ENCODE results near the gene TRIP13.
"Not testable (repeated sequence)": the region's sequence is repeated elsewhere in the genome, so short reads cannot be mapped to it uniquely, and the experiment has no call there.

TRIP13 gene

DNA sequence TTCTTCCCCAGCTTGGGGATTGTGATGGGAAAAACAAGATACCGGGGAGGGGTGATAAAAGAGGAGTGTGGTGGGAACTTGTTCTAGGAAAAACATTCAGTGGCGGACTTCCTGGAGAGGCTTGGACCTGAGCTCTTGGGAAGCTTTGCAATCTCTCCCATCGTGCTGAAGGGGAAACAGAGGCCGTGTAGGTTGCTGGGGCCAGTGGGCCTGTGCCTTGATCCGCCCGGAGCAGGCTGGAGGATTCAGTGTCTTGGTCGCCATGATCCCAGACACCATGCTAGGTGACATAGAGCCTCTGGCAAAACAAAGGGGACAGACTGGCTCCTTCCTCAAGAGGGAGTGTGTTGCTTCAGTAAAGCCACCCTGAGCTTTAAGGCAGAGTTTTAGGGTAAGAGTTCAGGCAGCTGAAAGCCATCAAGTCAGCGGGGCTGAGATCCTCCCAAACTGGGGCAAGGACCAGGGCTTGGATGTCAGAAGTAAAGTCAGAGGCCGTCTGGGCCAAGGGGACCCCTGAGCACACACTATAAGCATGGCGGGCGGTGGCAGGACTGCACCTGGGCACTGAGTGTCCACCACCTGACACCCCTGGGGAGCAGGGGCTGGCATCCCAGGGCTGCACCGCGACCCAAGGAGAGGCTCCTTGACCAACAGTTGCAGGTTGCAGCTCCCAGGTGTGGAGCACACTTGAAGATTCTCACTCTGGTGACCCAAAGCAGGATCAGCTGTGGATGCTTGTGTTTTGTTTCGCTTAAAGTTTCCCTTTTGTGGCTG is 44.7 kb downstream of the TRIP13 start:
- DNase-seq (ENCODE audit: low read depth): no peak

DNA sequence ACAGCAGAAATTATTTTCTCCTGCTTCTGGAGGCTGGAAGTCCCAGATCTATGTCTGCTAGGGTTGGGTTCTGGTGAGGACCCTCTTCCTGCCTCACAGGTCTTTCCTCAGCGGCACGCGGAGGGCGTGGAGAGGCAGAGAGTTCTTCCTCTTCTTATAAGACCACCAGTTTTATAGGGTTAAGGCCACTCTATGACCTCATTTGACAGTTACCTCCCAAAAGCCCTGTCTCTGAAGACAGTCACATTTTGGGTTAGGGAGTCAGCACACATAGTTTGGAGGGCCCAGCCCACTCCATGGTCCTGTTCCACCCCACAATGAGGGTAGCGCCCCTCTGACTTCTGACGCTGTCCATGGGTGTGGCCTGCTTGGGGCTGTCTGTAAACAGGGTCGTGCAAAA is 46.7 kb downstream of the TRIP13 start:
- DNase-seq (ENCODE audit: low read depth): no peak

DNA sequence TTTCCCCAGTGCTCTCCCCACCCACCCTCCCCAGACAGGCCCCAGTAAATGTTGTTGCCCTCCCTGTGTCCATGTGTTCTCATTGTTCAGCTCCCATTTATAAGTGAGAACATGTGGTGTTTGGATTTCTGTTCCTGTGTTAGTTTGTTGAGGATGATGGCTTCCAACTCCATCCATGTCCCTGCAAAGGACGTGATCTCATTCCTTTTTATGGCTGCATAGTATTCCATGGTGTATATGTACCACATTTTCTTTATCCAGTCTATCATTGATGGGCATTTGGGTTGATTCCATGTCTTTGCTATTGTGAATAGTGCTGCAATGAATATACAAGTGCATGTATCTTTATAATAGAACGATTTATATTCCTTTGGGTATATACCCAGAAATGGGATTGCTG is 48.1 kb downstream of the TRIP13 start:
- not testable (repeated sequence) for DNase-seq (ENCODE audit: low read depth)

DNA sequence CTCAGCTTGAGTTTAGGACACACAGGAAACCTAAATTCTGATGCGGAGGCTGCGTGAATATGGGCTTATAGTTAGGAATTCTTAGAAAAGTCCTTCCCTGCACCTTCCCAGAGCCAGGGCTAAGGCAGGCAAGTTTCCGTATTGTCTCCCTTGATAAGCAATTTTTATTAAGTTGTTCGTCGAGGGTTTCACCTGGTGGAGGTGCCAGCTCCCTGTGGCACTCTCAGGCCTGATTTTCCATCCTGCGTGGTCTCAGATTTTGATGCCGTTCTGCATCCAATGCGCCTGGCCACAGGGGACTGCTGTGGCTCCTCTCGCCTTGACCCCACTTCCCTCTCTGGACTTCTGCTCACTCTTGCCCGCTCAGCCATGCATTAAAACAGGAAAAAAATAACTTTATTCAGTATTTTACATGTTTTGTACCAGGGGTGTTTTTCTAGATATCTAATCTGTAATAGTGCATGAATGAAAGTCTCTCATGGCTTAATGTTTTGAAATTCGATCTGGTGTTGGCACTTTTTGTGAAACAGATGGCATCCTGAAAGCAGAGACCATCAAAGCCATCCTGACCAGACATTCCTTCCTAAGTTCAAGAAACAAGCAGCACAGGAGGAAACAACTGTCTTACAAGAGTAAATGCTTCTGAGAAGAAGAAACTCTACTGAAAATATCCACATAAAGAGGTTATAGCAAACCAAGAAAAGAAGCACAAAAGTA is 50.7 kb downstream of the TRIP13 start:
- no peak for DNase-seq (ENCODE audit: low read depth)

DNA sequence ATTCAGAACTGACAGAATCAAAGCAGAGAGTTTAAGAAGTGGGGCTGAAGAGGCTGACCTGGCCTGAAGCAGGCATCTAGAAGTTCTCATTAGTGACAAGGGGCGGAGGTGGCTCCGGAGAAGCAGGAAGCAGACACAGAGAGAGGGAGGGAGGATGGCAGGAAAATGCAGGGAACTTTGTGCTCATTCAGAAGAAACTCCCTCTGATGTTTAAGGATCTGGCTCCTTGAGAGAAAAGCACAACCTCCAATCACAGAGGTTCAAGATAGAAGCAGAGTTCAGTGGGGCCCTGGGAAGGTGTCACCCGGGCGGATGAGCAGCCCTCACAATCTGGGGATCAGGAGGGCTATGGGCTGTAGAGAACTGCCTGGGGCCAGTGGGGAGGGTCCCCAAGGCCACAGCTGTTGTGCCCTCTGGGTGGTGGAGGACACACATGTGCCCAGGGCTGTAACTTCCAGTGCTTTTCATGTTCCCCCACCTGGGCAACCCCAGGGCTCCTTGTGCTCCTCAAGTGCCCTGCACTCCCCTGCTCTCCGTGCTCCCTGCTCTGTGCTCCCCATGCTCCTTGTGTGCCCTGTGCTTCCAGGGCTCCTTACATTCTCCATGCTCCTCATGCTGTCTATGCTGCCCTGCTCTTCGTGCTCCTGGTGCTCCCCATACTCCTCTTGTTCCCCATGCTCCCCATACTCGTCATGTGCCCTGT is 51.4 kb downstream of the TRIP13 start:
- no peak for DNase-seq (ENCODE audit: low read depth)

DNA sequence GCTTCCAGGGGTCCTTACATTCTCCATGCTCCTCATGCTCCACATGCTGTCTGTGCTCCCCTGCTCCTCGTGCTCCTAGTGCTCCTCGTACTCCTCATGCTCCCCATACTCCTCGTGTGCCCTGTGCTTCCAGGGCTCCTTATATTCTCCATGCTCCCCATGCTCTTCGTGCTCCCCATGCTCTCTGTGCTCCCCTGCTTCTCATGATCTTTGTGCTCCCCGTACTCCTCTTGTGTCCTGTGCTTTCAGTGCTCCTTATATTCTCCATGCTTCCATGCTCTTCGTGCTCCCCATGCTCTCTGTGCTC is 51.9 kb downstream of the TRIP13 start:
- DNase-seq (ENCODE audit: low read depth): no peak

DNA sequence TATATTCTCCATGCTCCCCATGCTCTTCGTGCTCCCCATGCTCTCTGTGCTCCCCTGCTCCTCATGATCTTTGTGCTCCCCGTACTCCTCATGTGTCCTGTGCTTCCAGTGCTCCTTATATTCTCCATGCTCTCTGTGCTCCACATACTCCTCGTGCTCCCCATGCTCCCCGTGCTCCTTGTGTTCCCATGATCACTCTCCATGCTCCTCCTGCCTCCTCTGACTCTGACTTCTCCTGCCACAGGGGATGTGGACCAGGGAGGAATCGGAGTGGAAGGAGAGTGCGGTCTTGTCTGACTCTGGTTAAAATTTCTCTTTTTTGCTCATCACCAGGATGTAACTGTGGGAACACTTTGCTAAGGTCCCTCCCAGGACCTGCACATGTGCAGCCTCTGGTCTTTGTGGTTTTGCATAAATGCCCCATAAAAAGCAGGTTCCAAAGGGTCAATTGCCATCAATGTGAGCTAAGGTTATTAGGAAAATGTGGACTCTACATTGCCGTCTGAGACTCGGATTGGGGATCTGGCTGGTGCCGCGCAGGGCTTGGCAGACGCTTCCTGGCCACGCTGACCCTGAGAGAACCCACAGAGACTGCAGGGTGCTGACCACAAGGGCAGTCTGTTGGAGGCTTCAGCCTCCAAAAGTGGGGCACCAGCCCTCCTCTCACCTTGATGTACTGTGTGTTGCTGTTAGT is 52.5 kb downstream of the TRIP13 start:
- no peak for DNase-seq (ENCODE audit: low read depth)

DNA sequence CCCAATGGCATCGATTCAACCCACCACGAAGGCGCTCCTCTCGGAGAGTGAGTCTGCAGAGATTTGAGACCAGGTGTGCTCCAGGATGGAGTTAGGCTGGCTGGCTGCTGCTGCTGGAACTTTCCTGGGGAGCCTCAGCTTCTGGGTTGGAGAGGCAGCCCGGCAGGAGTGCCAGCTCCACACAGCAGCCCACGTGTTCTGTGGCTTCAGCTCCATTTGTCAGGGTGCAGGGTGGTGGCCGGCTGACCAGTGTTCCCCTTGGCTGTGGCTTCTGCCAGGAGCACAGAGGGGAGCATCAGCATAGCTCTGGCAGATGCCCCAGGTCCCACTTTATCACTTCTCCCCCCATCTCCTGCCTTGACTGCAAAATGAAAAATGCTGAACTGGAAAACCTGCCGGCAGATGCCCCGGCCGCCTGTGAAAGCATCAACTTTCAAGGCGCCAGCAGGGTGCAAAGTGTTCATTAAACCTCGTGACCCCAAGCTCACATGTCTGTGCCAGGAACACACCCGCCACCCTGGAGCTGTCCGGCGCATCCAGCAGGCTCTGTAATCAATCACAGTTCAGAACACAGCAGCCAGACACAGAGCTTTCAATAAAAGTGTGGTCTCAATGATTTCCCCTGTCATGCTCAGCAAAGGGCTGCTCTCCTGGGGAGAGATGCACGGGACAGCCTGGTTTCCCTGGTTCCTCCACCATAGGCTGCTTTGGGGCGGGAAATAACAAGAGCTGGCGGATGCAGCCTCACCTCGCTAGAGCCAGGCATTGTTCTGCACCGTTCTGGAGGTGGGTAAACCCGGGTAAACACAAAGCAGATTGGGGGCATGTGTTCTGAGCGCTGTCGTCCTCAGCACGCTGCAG is 53.2 kb downstream of the TRIP13 start:
- DNase-seq (ENCODE audit: low read depth): no peak

DNA sequence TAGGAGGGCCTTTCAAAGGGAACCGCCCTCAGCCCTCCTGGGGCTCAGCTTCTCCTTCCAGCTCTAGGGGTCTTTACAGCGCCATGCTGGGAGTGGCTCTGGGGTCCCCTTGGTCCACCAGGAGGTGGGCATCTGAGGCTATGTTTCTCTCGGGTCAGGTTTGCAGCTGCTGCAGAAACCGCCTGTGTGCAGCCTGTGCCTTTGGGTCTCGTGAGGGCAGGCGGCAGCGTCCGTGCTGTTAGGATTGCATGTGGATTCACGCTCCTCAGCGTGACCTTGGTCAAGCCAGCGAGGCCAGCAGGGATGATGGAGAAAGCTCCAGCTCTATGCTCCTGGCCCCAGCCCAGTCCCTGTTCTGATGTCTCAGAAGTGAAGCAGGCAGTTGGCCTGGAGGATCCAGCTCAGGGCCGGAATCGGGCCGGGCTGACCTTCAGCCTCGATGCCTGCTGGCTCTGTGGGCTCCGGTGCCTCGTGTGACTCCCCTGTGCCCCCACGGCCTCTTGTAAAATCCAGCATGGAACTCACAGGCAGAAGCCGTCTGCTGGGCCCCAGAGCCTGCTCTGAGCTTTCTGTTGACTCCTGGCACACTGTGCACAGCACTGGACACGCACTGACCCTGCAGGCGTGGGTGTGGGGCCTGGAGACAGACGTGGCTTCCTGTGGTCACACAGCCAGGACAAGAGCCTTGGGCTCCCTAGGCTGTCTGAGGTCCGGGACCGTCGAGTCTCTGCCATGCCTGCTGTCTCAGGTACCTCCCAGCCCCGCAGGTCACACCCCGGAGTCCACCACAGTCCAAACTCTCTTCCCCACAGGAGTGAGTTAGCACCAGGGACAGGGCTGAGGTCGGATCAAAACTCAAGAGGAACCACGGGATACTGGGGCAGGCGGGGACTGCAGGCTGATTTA is 54.3 kb downstream of the TRIP13 start:
- no peak for DNase-seq (ENCODE audit: low read depth)

DNA sequence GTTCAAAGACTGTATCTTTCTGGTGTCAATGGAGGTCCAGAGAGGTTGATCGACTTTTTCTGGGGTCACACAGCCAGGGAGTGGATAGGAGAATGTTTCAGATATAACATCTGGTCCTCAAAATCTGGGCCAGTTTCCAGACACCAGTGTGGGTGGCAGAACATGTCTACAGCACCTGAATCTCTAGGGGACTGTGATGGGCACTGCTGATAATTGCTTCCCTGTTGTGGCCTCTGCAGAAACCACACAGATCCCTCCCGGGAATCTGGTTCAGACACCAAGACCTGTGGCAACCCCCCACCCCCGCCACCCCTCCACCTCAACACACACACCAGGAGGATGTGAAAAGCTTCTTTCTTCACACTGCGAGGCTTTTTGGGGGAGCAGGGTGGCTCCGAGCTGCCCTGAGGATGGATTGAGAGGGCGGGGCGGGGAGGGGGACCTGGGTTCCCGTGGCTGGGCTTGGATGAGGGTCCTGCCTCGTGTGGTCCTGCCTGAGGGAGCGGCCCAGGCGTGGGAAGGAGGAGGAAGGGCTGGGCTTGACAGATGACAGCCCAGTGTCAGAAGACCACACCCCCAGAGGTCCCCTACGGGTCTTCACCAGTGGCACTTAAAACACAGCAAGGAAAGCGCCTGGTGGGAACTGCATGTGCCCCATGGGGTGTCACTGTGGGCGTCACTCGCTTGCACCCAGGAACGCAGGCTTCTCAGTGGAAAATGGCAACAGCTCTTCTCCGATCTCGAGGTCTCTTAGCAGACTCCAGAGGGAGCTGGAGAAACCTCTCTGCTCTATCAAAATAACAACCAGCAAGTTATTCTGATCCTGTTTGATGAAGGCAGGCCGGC is 55.2 kb downstream of the TRIP13 start:
- DNase-seq (ENCODE audit: low read depth): no peak

DNA sequence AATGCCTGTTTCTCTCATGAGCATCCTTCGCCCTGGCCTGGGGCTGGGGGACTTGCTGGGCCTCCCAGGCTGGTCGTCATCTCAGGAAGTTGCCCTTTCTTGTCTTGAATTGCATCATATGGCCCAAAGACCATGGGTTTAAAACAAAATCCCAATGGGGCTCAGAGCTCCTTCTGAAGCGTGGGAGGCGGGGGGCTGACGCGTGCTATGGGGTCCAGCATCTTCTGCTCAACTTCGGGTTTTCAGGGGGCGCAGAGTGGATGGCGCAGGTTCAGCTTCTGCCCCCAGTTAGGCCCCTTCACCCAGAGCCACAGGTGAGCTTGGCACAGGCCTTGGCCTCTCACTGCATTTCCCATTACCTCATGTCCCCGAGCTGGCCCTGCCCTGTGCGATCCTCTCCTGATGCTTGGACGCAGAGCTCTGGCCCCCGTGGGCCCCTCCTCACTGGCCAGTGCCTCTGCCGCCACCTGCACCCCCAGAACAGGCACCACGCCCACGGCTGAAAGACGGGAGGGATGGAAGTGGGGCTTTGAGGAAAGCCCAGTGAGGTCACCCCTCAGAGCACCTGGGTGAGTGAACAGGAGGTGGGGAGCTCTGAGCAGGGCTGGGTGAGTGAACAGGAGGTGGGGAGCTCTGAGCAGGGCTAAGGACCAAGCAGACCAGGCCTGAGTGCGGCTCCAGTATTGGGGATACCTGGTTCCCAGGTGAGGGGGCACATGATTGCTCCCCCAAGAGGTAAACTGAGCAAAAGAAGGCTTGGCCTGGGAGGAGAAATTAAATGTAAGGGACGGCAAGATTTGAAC is 56.0 kb downstream of the TRIP13 start:
- no peak for DNase-seq (ENCODE audit: low read depth)

DNA sequence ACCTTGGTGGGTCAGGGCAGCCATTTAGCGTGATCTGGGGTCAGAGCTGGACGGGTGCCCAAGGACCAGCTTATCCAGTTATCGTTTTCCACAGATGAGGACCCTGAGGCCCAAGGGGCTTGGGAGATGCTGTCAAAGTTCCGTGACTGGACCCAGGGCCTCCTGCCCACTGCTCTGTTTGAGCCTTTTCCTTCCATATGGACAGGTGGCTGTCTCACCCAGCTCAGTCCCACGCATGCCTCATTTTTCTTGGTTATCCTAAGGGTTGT is 56.5 kb downstream of the TRIP13 start:
- DNase-seq (ENCODE audit: low read depth): no peak

DNA sequence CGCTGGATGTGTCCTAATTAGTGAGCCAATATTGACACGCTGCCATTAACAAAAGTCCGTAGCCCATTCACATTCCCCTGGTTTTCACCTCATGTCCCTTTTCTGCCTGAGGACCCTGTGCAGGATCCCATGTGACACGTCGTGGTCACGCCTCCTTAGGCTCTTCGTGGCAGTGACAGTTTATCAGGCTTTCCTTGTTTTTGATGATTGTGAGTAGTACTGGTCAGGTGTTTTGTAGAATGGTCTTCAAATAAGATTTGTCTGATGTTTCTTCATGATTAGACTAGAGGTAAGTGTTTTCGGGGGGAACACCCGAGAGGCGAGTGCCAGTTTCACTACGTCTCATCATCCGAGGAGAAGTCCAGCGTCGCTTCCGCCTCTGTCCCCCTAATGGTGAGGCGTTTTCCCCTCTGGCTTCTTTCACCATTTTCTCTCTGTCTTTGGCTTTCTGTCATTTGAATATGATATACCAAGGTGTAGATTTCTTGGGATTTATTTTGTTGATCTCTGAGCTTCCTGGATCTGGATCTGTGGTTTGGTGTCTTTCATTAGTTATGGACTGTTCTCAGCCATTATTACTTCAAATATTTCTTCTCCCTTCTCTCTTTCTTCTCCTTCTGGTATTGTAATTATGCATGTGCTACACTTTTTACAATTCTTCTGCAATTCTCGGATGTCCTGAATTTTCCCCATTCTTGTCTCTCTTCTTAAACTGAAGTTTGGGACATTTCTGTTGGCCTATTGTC is 57.3 kb downstream of the TRIP13 start:
- no peak for DNase-seq (ENCODE audit: low read depth)

DNA sequence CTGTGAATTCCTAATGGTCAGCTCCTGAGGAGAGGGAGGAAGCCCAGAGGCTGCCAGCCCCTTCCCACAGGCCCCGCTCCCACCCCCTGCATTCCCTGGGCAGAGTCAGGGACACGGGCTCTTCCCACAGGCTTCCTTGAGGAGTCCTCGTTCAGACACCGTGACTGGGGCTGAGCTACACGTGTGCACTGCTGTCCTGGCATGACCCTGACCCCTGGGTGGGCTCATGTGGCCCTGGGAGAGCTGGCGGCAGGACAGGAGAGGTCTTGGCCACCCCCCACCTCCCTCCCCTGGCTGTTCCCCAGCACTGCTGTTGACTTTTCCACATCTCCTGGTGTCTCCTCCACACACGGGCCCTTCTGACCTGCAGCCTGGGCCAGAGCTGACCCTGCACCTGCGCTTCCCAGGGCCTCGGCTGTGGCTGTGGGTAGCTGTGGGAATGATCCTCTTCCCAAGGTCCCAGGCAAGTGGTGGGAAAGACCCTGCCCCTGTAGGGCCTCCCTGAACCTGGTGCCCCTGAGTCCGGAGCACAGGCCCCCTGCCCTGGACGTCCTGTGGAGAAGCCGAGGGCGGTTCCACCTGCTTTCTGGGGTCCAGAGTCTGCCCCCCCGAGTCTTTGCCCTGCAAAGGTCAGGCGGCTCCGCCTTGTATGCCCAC is 59.4 kb downstream of the TRIP13 start:
- no peak for DNase-seq (ENCODE audit: low read depth)

DNA sequence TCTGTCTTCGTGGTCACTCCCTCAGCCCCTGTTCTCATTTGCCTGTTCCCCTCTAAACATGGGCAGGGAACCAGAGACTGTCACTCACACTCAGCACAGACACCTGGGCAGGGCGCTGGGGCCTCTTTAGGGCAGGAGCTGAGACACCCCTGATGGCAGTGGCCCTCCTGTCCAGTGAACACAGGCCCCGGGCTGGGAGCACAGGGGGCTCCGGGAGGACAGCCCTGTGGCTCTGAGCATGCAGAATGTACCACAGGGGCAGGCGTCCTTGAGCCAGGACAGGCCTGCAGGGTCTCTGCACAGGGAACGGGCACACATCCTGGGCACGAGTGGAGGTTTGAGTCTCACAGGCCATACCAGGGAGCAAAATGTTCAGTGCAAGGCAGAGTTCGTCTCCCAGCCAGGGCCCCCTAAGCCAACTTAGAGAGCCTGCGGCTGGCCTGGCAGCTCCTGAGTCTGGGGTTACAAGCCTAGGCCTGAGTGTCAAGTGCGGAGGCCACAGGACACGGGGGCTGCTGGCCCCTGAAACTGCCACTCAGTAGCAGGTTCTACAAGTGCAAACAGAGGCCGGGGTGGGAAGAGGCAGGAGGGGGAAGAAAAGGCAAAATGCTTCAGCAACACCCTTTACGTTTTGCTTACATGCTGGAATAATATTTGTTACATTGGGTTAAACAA is 60.0 kb downstream of the TRIP13 start:
- DNase-seq (ENCODE audit: low read depth): no peak

DNA sequence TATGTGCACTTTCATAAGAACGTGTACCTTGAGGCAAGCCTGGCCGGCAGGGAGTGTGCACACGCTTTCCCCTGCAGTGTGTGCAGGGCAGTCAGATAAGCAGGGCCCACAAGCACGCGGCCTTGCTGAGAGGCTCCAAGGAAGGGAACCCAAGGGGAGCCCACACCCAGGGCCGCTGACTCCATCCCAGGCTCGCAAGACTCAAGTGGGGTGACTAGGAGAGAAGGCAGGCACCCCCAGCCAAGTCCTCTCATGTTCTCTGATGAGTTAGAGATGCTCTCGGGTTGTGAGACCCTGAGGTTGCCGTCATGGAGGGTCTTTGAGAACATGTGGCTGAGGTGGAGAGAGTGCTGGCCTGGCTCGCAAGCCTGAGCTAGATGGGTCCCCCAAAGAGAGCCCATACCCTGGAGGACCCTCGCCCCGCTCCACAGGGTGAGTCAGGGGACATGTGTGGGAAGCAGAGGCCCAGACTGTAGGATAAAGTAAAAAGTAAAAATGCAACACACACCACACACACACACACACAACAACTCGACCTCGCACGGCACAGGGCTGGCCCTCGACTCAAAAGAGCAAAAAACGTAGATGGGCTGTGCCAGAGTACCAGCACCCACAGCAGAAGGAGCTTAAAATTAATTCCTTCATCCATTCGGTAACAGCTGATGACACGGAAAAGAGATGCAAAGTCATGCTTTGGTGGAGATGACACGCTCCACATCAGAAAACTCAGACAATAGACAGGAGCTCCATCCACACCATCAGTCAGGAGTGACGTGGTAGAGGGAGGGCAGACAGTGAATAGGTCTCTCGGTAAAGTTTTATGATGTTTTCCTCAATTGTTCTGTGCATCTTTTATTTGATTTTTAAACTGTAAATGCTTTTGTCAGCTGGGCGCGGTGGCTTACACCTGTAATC is 61.1 kb downstream of the TRIP13 start:
- no peak for DNase-seq (ENCODE audit: low read depth)
